ENCODE measurements around the gene PTP4A1. TPM values are rescaled to one million over a fixed set of nuclear protein-coding genes. Genes with fewer than 3 reads are reported as not detected.

The PTP4A1 gene
- total RNA-seq, 4 donors from 2014 or later: 24.9 to 47.9 (median 32.5) TPM

DNA sequence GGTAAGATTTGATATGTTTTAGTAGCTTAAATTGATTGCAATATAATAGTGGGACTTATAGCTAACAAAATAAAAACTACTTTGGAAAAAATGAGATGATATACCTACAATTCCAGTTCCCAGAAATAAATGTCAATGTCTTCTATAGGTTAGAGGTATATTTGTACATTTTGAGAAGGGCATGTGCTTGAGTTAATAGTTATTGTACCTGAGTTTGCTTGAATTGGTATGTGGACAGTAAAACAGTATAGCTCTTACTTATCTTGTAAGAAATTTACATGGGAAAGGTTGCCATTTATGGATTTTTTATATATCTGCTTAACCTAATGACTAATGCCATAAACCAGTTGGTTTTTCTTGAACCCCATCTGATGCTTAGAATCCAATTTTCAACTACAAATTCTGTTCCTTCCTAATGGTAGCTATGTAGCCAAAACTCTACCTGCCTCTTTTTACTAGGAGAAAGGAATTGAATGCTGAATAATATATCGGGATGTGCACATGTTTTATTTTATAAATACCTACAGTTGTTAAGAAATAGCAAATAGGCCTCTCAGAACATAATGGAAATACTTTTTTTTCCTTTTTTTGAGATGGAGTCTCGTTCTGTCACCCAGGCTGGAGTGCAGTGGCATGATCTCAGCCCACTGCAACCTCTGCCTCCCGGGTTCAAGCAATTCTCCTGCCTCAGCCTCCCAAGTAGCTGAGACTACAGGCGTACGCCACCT, 4.9 kb downstream of the PTP4A1 start:
- TF ChIP-seq, protein P1, sequence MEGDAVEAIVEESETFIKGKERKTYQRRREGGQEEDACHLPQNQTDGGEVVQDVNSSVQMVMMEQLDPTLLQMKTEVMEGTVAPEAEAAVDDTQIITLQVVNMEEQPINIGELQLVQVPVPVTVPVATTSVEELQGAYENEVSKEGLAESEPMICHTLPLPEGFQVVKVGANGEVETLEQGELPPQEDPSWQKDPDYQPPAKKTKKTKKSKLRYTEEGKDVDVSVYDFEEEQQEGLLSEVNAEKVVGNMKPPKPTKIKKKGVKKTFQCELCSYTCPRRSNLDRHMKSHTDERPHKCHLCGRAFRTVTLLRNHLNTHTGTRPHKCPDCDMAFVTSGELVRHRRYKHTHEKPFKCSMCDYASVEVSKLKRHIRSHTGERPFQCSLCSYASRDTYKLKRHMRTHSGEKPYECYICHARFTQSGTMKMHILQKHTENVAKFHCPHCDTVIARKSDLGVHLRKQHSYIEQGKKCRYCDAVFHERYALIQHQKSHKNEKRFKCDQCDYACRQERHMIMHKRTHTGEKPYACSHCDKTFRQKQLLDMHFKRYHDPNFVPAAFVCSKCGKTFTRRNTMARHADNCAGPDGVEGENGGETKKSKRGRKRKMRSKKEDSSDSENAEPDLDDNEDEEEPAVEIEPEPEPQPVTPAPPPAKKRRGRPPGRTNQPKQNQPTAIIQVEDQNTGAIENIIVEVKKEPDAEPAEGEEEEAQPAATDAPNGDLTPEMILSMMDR (IDR thresholded peaks at IDR 0.05; ENCODE audit: low read depth): no peak

DNA sequence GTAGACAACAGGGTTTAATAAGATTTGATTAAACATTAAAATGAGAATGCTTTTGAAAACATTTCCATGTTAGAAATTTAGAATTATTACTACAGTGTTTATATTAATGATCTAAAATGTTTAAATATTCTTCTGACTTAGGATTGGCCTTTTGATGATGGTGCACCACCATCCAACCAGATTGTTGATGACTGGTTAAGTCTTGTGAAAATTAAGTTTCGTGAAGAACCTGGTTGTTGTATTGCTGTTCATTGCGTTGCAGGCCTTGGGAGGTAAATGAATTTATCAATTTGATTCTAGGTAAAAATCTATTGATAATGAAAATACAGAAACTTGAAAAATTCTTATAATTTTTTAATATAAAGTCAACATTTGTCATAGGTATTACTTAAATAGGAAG, 6.5 kb downstream of the PTP4A1 start:
- TF ChIP-seq, protein P1 (IDR thresholded peaks at IDR 0.05; ENCODE audit: low read depth): no peak

DNA sequence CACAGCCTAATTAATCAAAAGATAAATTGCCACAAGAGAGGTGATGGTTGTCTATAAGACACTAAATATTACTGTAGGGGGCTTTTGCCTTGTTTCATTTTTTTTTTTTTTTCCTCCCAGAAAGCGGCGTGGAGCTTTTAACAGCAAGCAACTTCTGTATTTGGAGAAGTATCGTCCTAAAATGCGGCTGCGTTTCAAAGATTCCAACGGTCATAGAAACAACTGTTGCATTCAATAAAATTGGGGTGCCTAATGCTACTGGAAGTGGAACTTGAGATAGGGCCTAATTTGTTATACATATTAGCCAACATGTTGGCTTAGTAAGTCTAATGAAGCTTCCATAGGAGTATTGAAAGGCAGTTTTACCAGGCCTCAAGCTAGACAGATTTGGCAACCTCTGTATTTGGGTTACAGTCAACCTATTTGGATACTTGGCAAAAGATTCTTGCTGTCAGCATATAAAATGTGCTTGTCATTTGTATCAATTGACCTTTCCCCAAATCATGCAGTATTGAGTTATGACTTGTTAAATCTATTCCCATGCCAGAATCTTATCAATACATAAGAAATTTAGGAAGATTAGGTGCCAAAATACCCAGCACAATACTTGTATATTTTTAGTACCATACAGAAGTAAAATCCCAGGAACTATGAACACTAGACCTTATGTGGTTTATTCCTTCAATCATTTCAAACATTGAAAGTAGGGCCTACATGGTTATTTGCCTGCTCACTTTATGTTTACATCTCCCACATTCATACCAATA, 7.8 kb downstream of the PTP4A1 start:
- TF ChIP-seq, protein P1 (IDR thresholded peaks at IDR 0.05; ENCODE audit: low read depth): no peak

DNA sequence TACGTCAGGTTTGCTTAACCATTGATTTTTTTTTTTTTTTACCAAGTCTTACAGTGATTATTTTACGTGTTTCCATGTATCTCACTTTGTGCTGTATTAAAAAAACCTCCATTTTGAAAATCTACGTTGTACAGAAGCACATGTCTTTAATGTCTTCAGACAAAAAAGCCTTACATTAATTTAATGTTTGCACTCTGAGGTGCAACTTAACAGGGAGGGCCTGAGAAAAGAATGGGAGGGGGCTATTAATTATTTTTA, 8.4 kb downstream of the PTP4A1 start:
- TF ChIP-seq, protein P1 (IDR thresholded peaks at IDR 0.05; ENCODE audit: low read depth): no peak

DNA sequence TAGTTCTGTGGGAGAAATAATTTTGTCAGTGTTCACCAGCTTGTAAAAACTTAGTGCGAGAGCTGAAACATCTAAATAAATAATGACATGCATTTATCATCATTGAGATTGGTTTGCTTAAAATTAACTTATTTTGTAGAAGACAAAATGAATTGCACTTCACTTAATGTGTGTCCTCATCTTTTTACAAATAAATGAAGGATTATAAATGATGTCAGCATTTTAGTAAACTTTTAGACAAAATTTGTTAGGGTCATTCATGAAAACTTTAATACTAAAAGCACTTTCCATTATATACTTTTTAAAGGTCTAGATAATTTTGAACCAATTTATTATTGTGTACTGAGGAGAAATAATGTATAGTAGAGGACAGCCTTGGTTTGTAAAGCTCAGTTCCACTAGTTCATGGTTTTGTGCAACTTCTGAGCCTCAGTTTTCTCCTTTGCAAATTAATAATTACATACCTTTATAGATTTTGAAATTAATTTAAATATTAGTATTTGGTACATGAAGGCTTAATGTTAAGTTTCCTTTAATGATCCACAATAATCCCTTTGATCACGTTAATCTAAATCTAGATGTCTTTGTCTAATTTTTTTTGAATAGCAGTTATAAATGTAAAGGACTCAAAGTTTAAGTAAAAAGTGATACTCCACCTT, 9.2 kb downstream of the PTP4A1 start:
- TF ChIP-seq, protein P1 (IDR thresholded peaks at IDR 0.05; ENCODE audit: low read depth): no peak

DNA sequence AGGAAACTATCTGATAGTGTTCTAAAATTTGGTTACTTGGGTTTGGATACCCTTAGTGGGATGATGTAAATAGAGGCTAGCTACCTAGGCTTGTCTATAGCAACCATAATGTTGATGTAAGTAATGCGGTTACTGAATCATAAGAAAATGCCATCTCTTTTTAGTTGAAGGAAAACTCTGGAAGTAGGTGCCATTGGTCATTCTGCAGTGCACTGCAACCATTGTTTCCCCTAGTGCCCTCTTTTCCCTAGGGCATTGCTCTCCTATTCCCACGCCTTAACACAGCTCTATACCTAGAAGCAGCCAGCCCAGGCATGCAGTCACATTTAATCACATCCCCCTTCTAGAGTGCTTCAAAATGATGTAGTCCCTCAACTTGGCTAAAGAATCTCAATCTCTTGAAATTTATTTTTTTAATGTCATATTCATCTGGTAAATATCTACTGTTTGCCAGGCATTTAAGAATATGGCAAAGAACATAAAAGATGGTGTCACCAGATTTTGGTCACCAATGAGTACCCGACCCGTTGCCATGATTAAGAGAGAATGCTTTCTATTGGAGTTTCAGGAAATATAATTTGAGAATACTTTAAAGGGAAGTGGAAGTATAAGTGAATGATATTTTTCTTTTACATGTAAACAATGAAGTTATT, 10.4 kb downstream of the PTP4A1 start:
- TF ChIP-seq, protein P1 (IDR thresholded peaks at IDR 0.05; ENCODE audit: low read depth): no peak

DNA sequence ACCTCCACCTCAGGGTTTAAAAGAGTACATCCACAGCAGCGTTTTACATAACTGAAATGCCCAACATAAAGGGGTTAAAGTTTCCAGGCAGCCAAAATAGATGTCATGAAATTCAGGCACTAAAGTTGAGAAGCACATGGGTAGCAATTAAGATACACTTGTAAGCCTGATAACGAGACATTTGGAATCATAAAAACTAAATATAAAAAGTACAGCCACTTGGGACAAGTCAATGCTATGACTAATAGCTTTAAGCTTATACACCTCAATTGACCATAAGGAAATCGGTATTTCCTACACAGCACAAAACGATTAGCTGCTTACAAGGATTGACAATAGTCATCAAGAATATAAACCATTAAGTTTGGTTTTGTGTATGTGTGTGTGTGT, 11.8 kb downstream of the PTP4A1 start:
- TF ChIP-seq, protein P1 (IDR thresholded peaks at IDR 0.05; ENCODE audit: low read depth): no peak

Data from subcutaneous adipose tissue (tissue), 4 donors.